ENCODE measurements around the gene RBM33. TPM values are rescaled to one million over a fixed set of nuclear protein-coding genes. Genes with fewer than 3 reads are reported as not detected.

RBM33 gene
- total and polyA plus RNA-seq, 9 of the 15 experiments (the other 6 are each of a cell fraction or from before 2014, with no cell fraction given) = 4.4 to 80.7 (median 27.3) TPM

DNA sequence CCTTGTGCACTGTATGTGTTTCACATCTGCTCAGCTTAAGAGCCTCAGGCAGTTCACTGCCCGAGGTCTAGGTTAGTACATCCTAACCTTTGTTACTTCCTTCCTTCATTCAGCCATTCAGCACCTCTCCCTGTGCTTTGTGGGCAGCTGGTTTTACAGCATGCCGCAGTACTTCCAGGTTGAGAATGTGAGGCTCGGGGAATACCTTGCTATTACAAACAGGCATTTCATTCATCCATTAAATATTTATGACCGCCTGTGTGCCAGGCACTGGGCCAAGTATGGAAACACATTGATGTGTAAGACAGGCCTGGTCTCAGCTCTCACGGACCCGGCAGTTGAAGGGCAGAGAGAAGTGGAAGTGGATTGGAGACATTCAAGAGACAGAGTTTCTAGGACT lies 85.4 kb downstream of the RBM33 start:
- BruUV-seq (replicated peaks) = no TSS peak
- H3K9me3 ChIP-seq (replicated peaks; ENCODE audit: control insufficient read depth, insufficient read depth, low read depth, low read length) = no peaks in the 10 kb centered on the region
- no peak overlapping the region for H3K4me3 ChIP-seq
- in situ Hi-C loops (cut with MboI) = no loop called here
- no peak overlapping the region for H3K9ac ChIP-seq (ENCODE audit: insufficient read depth in 1 of 2, low read depth in 2 of 2, low read length in 2 of 2)
- FAIRE-seq = no peak
- peaks cover 4% of the 10 kb centered on the region for H3K9me1 ChIP-seq (ENCODE audit: control insufficient read depth, insufficient read depth, low read length)
- no peaks in the 10 kb centered on the region for H3K27me3 ChIP-seq (ENCODE audit: control insufficient read depth in 2 of 2, insufficient read depth in 2 of 2, low read length in 2 of 2)
- H3K4me1 ChIP-seq (replicated peaks in 1 of 2; ENCODE audit: control insufficient read depth in 2 of 2, insufficient read depth in 2 of 2, low read length in 2 of 2) = peaks cover 0 to 3% of the 10 kb centered on the region in 2 experiments; a peak in 1 of 5 replicates
- H3K4me2 ChIP-seq (ENCODE audit: insufficient read depth, low read length) = no peak overlapping the region
- ChIA-PET POLR2A (interaction anchor here (0.5 to 1.2 kb wide), 2 partner anchors 22 to 267 kb away, joined by 3 to 5 read pairs; no protein-coding TSS in a partner anchor), CTCF (ENCODE audit: low intra/inter-chr PET ratio) (no interaction called here)
- no peak for DNase-seq (ENCODE audit: extremely low read depth in 1 of 4, low spot score in 3 of 4)
- WGBS (ENCODE audit: insufficient coverage, low coverage, missing lambda C conversion rate) = 94% methylated on average over 6 of the region's 6 CpGs
- H4K20me1 ChIP-seq (replicated peaks; ENCODE audit: control insufficient read depth, insufficient read depth, low read length) = 0 out of 2 replicates have a peak, but pooled peaks cover 7% of the 10 kb centered on the region
- peaks cover 80% of the 10 kb centered on the region for H3K36me3 ChIP-seq (ENCODE audit: control insufficient read depth, insufficient read depth, low read length)
- intact Hi-C loops (cut with micrococcal nuclease) = no loop called here
- H2AFZ ChIP-seq (ENCODE audit: low read depth, low read length) = no peak overlapping the region
- peaks cover 37% of the 10 kb centered on the region for H3K79me2 ChIP-seq (ENCODE audit: control insufficient read depth, insufficient read depth, low read length)
- H3K27ac ChIP-seq (ENCODE audit: extremely low read depth, low read depth, low read length) = no peak overlapping the region
- ATAC-seq = no peak
- TF ChIP-seq ZNF77 (CRISPR knock-in tag; IDR thresholded peaks at IDR 0.05) = no peak
- TF ChIP-seq, protein P1, sequence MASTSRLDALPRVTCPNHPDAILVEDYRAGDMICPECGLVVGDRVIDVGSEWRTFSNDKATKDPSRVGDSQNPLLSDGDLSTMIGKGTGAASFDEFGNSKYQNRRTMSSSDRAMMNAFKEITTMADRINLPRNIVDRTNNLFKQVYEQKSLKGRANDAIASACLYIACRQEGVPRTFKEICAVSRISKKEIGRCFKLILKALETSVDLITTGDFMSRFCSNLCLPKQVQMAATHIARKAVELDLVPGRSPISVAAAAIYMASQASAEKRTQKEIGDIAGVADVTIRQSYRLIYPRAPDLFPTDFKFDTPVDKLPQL (IDR thresholded peaks at IDR 0.05; ENCODE audit: extremely low read depth, insufficient read length) = no peak
- no peak for TF ChIP-seq ZNF232 (CRISPR knock-in tag; IDR thresholded peaks at IDR 0.05)

DNA sequence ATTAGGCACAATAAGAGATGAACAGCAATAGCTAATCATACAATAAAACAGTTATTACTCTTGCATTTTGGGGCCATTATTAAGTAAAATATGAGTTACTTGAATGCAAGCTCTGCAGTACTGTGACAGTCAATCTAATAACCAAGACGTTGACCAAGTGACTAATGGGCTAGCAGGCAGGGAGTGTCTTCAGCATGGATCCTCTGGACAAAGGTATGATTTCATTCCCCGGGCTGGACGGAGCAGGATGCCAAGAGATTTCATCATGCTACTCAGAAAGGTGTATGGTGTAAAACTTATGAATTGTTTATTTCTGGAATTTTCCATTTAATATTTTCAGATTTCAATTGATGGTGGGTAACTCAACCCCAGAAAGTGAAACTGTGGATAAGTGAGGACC lies 86.9 kb downstream of the RBM33 start:
- no peak for FAIRE-seq
- H4K20me1 ChIP-seq (replicated peaks; ENCODE audit: control insufficient read depth, insufficient read depth, low read length) = 0 out of 2 replicates have a peak, but pooled peaks cover 7% of the 10 kb centered on the region
- in situ Hi-C loops (cut with MboI) (no loop called here), intact Hi-C loops (cut with micrococcal nuclease) (no loop called here)
- no peak for ATAC-seq
- H3K9me1 ChIP-seq (ENCODE audit: control insufficient read depth, insufficient read depth, low read length) = peaks cover 4% of the 10 kb centered on the region
- H3K4me2 ChIP-seq (ENCODE audit: insufficient read depth, low read length) = no peak overlapping the region
- H3K9me3 ChIP-seq (replicated peaks; ENCODE audit: control insufficient read depth, insufficient read depth, low read depth, low read length) = no peaks in the 10 kb centered on the region
- WGBS (ENCODE audit: insufficient coverage, low coverage, missing lambda C conversion rate) = 86% methylated on average over 3 of the region's 3 CpGs
- peaks cover 31% of the 10 kb centered on the region for H3K79me2 ChIP-seq (ENCODE audit: control insufficient read depth, insufficient read depth, low read length)
- DNase-seq (ENCODE audit: extremely low read depth in 1 of 4, low spot score in 3 of 4) = no peak
- peaks cover 0 to 3% of the 10 kb centered on the region in 2 experiments; a peak in 1 of 5 replicates for H3K4me1 ChIP-seq (replicated peaks in 1 of 2; ENCODE audit: control insufficient read depth in 2 of 2, insufficient read depth in 2 of 2, low read length in 2 of 2)
- peaks cover 82% of the 10 kb centered on the region for H3K36me3 ChIP-seq (ENCODE audit: control insufficient read depth, insufficient read depth, low read length)
- H2AFZ ChIP-seq (ENCODE audit: low read depth, low read length) = no peak overlapping the region
- CTCF ChIA-PET (ENCODE audit: low intra/inter-chr PET ratio) = no interaction called here
- H3K9ac ChIP-seq (ENCODE audit: insufficient read depth in 1 of 2, low read depth in 2 of 2, low read length in 2 of 2) = no peak overlapping the region
- no peak overlapping the region for H3K27ac ChIP-seq (ENCODE audit: extremely low read depth, low read depth, low read length)
- H3K4me3 ChIP-seq = no peak overlapping the region
- H3K27me3 ChIP-seq (ENCODE audit: control insufficient read depth in 2 of 2, insufficient read depth in 2 of 2, low read length in 2 of 2) = no peaks in the 10 kb centered on the region
- POLR2A ChIA-PET = interaction anchor here (0.6 to 1.7 kb wide), 5 partner anchors 14 to 40 kb away, joined by 3 to 5 read pairs (median 3); no protein-coding TSS in a partner anchor
- BruUV-seq (replicated peaks) = no TSS peak
- TF ChIP-seq, protein P2, sequence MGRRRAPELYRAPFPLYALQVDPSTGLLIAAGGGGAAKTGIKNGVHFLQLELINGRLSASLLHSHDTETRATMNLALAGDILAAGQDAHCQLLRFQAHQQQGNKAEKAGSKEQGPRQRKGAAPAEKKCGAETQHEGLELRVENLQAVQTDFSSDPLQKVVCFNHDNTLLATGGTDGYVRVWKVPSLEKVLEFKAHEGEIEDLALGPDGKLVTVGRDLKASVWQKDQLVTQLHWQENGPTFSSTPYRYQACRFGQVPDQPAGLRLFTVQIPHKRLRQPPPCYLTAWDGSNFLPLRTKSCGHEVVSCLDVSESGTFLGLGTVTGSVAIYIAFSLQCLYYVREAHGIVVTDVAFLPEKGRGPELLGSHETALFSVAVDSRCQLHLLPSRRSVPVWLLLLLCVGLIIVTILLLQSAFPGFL (CRISPR knock-in tag; IDR thresholded peaks at IDR 0.05) = no peak
- TF ChIP-seq XRCC3 (IDR thresholded peaks at IDR 0.05) = no peak
- TF ChIP-seq, protein P3, sequence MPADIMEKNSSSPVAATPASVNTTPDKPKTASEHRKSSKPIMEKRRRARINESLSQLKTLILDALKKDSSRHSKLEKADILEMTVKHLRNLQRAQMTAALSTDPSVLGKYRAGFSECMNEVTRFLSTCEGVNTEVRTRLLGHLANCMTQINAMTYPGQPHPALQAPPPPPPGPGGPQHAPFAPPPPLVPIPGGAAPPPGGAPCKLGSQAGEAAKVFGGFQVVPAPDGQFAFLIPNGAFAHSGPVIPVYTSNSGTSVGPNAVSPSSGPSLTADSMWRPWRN (IDR thresholded peaks at IDR 0.05; ENCODE audit: low read depth) = no peak
- no peak for TF ChIP-seq MTA1 (IDR thresholded peaks at IDR 0.05; ENCODE audit: borderline replicate concordance)
- no peak for TF ChIP-seq KDM5B (IDR thresholded peaks at IDR 0.05; ENCODE audit: insufficient replicate concordance, low read depth, low read length)
- TF ChIP-seq, protein P4, sequence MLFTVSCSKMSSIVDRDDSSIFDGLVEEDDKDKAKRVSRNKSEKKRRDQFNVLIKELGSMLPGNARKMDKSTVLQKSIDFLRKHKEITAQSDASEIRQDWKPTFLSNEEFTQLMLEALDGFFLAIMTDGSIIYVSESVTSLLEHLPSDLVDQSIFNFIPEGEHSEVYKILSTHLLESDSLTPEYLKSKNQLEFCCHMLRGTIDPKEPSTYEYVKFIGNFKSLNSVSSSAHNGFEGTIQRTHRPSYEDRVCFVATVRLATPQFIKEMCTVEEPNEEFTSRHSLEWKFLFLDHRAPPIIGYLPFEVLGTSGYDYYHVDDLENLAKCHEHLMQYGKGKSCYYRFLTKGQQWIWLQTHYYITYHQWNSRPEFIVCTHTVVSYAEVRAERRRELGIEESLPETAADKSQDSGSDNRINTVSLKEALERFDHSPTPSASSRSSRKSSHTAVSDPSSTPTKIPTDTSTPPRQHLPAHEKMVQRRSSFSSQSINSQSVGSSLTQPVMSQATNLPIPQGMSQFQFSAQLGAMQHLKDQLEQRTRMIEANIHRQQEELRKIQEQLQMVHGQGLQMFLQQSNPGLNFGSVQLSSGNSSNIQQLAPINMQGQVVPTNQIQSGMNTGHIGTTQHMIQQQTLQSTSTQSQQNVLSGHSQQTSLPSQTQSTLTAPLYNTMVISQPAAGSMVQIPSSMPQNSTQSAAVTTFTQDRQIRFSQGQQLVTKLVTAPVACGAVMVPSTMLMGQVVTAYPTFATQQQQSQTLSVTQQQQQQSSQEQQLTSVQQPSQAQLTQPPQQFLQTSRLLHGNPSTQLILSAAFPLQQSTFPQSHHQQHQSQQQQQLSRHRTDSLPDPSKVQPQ (CRISPR knock-in tag; IDR thresholded peaks at IDR 0.05; ENCODE audit: borderline replicate concordance) = no peak
- TF ChIP-seq, protein P1 (IDR thresholded peaks at IDR 0.05; ENCODE audit: extremely low read depth, insufficient read length) = no peak

Measured in K562 (cell line).